Measurements from ENCODE around the gene ROR2. TPM values are rescaled to one million over a fixed set of nuclear protein-coding genes. Genes with fewer than 3 reads are reported as not detected.
"Not testable (repeated sequence)": the region's sequence is repeated elsewhere in the genome, so short reads cannot be mapped to it uniquely, and the experiment has no call there.

ROR2 gene
- total RNA-seq, 1 donor from 2014 or later, result 3.8 TPM

- no peaks in the 10 kb centered on the region for H3K9me3 ChIP-seq
- no peaks in the 10 kb centered on the region for H3K36me3 ChIP-seq
- ATAC-seq (no peak), DNase-seq (no peak)
- H3K4me3 ChIP-seq, result no peak overlapping the region
- TF ChIP-seq CTCF (IDR thresholded peaks at IDR 0.05), result no peak
- intact Hi-C loops (cut with DNase I), result no loop called here
- H3K4me1 ChIP-seq, result no peaks in the 10 kb centered on the region
- H3K27ac ChIP-seq, result no peak overlapping the region
- H3K27me3 ChIP-seq (ENCODE audit: low read depth), result no peaks in the 10 kb centered on the region
Measured at GRCh38 chr9:91986248-91986647, 36.2 kb upstream of the ROR2 start.

- Histone ChIP-seq H3K4me1 (no peaks in the 10 kb centered on the region), H3K27me3 (ENCODE audit: low read depth) (no peaks in the 10 kb centered on the region), H3K9me3 (no peaks in the 10 kb centered on the region), H3K36me3 (no peaks in the 10 kb centered on the region), H3K4me3 (no peak overlapping the region), H3K27ac (no peak overlapping the region)
- no peak for ATAC-seq
- intact Hi-C loops (cut with DNase I), result no loop called here
- no peak for TF ChIP-seq CTCF (IDR thresholded peaks at IDR 0.05)
- no peak for DNase-seq
Measured at GRCh38 chr9:91985692-91986091, 35.7 kb upstream of the ROR2 start.

- DNase-seq (no peak), ATAC-seq (peak in 1 of 2 donors; percentile 14)
- intact Hi-C loops (cut with DNase I), result no loop called here
- Histone ChIP-seq H3K4me3 (no peak overlapping the region), H3K9me3 (no peaks in the 10 kb centered on the region), H3K4me1 (no peaks in the 10 kb centered on the region), H3K36me3 (no peaks in the 10 kb centered on the region), H3K27ac (no peak overlapping the region), H3K27me3 (ENCODE audit: low read depth) (no peaks in the 10 kb centered on the region)
- TF ChIP-seq CTCF (IDR thresholded peaks at IDR 0.05), result peak; percentile 27
Measured at GRCh38 chr9:91978740-91979414, 28.8 kb upstream of the ROR2 start.

GRCh38 chr9:91975254-91975653 lies 25.2 kb upstream of the ROR2 start:
- H3K27ac ChIP-seq; H3K4me1 ChIP-seq; H3K27me3 ChIP-seq (ENCODE audit: low read depth); ATAC-seq; H3K36me3 ChIP-seq; DNase-seq; H3K9me3 ChIP-seq; intact Hi-C loops (cut with DNase I); H3K4me3 ChIP-seq: not testable (repeated sequence)

- H3K27me3 ChIP-seq (ENCODE audit: low read depth), result no peaks in the 10 kb centered on the region
- TF ChIP-seq CTCF (IDR thresholded peaks at IDR 0.05), result no peak
- intact Hi-C loops (cut with DNase I), result no loop called here
- H3K4me3 ChIP-seq, result no peak overlapping the region
- DNase-seq (no peak), ATAC-seq (no peak)
- H3K36me3 ChIP-seq, result no peaks in the 10 kb centered on the region
- no peaks in the 10 kb centered on the region for H3K4me1 ChIP-seq
- H3K9me3 ChIP-seq, result no peaks in the 10 kb centered on the region
- no peak overlapping the region for H3K27ac ChIP-seq
Measured at GRCh38 chr9:91972711-91973110, 22.7 kb upstream of the ROR2 start.

GRCh38 chr9:91972076-91972626 lies 22.1 kb upstream of the ROR2 start:
- TF ChIP-seq CTCF (IDR thresholded peaks at IDR 0.05), result no peak
- intact Hi-C loops (cut with DNase I), result no loop called here
- Histone ChIP-seq H3K27ac (no peak overlapping the region), H3K4me3 (no peak overlapping the region), H3K9me3 (no peaks in the 10 kb centered on the region), H3K27me3 (ENCODE audit: low read depth) (no peaks in the 10 kb centered on the region), H3K36me3 (no peaks in the 10 kb centered on the region), H3K4me1 (no peaks in the 10 kb centered on the region)
- ATAC-seq (no peak), DNase-seq (no peak)

All from lower lobe of right lung (tissue), 2 donors.